Measurements from ENCODE around the gene C21orf91. TPM values are rescaled to one million over a fixed set of nuclear protein-coding genes. Genes with fewer than 3 reads are reported as not detected.

The C21orf91 gene
- total and polyA plus RNA-seq, 2 experiments from 2014 or later, result 11.2 to 12.7 TPM

- TF ChIP-seq, protein P1, sequence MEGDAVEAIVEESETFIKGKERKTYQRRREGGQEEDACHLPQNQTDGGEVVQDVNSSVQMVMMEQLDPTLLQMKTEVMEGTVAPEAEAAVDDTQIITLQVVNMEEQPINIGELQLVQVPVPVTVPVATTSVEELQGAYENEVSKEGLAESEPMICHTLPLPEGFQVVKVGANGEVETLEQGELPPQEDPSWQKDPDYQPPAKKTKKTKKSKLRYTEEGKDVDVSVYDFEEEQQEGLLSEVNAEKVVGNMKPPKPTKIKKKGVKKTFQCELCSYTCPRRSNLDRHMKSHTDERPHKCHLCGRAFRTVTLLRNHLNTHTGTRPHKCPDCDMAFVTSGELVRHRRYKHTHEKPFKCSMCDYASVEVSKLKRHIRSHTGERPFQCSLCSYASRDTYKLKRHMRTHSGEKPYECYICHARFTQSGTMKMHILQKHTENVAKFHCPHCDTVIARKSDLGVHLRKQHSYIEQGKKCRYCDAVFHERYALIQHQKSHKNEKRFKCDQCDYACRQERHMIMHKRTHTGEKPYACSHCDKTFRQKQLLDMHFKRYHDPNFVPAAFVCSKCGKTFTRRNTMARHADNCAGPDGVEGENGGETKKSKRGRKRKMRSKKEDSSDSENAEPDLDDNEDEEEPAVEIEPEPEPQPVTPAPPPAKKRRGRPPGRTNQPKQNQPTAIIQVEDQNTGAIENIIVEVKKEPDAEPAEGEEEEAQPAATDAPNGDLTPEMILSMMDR (IDR thresholded peaks at IDR 0.05; ENCODE audit: low read depth, low read length), result no peak
- H3K27ac ChIP-seq, result no peak overlapping the region
- H3K36me3 ChIP-seq, result no peaks in the 10 kb centered on the region
- no peak for DNase-seq (ENCODE audit: low read depth in 1 of 2, low spot score in 1 of 2)
- no peak overlapping the region for H3K4me3 ChIP-seq
- no peaks in the 10 kb centered on the region for H3K9me3 ChIP-seq (ENCODE audit: low read depth)
- H3K4me1 ChIP-seq (ENCODE audit: low read depth), result no peaks in the 10 kb centered on the region
- no peaks in the 10 kb centered on the region for H3K27me3 ChIP-seq
Observed at GRCh38 chr21:17763288-17764037, 55.7 kb downstream of the C21orf91 start.

- no peaks in the 10 kb centered on the region for H3K27me3 ChIP-seq
- no peaks in the 10 kb centered on the region for H3K36me3 ChIP-seq
- TF ChIP-seq, protein P1 (IDR thresholded peaks at IDR 0.05; ENCODE audit: low read depth, low read length), result no peak
- DNase-seq (ENCODE audit: low read depth in 1 of 2, low spot score in 1 of 2), result no peak
- H3K4me3 ChIP-seq, result no peak overlapping the region
- no peaks in the 10 kb centered on the region for H3K9me3 ChIP-seq (ENCODE audit: low read depth)
- no peak overlapping the region for H3K27ac ChIP-seq
- no peaks in the 10 kb centered on the region for H3K4me1 ChIP-seq (ENCODE audit: low read depth)
Observed at GRCh38 chr21:17759511-17760178, 59.5 kb downstream of the C21orf91 start.

- Histone ChIP-seq H3K27ac (no peak overlapping the region), H3K36me3 (no peaks in the 10 kb centered on the region), H3K4me3 (no peak overlapping the region), H3K4me1 (ENCODE audit: low read depth) (no peaks in the 10 kb centered on the region), H3K9me3 (ENCODE audit: low read depth) (no peaks in the 10 kb centered on the region), H3K27me3 (no peaks in the 10 kb centered on the region)
- DNase-seq (ENCODE audit: low read depth in 1 of 2, low spot score in 1 of 2), result no peak
- TF ChIP-seq, protein P1 (IDR thresholded peaks at IDR 0.05; ENCODE audit: low read depth, low read length), result no peak
Observed at GRCh38 chr21:17758683-17759082, 60.5 kb downstream of the C21orf91 start.

GRCh38 chr21:17757671-17758070 lies 61.5 kb downstream of the C21orf91 start:
- TF ChIP-seq, protein P1 (IDR thresholded peaks at IDR 0.05; ENCODE audit: low read depth, low read length), result no peak
- H3K27me3 ChIP-seq, result no peaks in the 10 kb centered on the region
- H3K4me1 ChIP-seq (ENCODE audit: low read depth), result no peaks in the 10 kb centered on the region
- H3K4me3 ChIP-seq, result no peak overlapping the region
- no peak for DNase-seq (ENCODE audit: low read depth in 1 of 2, low spot score in 1 of 2)
- no peaks in the 10 kb centered on the region for H3K9me3 ChIP-seq (ENCODE audit: low read depth)
- H3K36me3 ChIP-seq, result no peaks in the 10 kb centered on the region
- H3K27ac ChIP-seq, result no peak overlapping the region

GRCh38 chr21:17753736-17754135 lies 65.4 kb downstream of the C21orf91 start:
- TF ChIP-seq, protein P1 (IDR thresholded peaks at IDR 0.05; ENCODE audit: low read depth, low read length), result no peak
- Histone ChIP-seq H3K4me3 (no peak overlapping the region), H3K27ac (no peak overlapping the region), H3K4me1 (ENCODE audit: low read depth) (no peaks in the 10 kb centered on the region), H3K9me3 (ENCODE audit: low read depth) (no peaks in the 10 kb centered on the region), H3K27me3 (no peaks in the 10 kb centered on the region), H3K36me3 (no peaks in the 10 kb centered on the region)
- DNase-seq (ENCODE audit: low read depth in 1 of 2, low spot score in 1 of 2), result no peak

Data from cardiac muscle cell (in vitro differentiated cells and primary cell).